Mononuclear cell (primary cell): ENCODE measurements around the gene SULT4A1. TPM values are rescaled to one million over a fixed set of nuclear protein-coding genes. Genes with fewer than 3 reads are reported as not detected.

Source experiments
- H3K27me3 ChIP-seq: 2 replicates; pipeline ENCODE4 v1.6.0; 2011; ENCODE audit warnings: low read length, control low read depth; ENCODE audit not compliant: insufficient read depth
- H3K4me1 ChIP-seq: 2 replicates; pipeline ENCODE4 v1.5.1; 2011; ENCODE audit warnings: mild to moderate bottlenecking, low read length, control low read depth; ENCODE audit not compliant: insufficient read depth
- H3K4me3 ChIP-seq: 2 replicates; pipeline ENCODE4 v1.5.1; 2011; ENCODE audit warnings: mild to moderate bottlenecking, low read length, moderate library complexity
- H3K9me3 ChIP-seq: 2 replicates; pipeline ENCODE4 v1.5.1; 2011; ENCODE audit warnings: low read depth, mild to moderate bottlenecking, control low read depth, low read length
- total RNA-seq: library from RNA; depleted of rRNA; stranded (reverse); fragments of >200 nt; gene quantifications from one replicate; pipeline ENCODE4 v1.2.3, GENCODE V29; 2012

The SULT4A1 gene
- total RNA-seq, 1 donor = not detected

GRCh38 chr22:43847376-43848289 is 14.7 kb downstream of the SULT4A1 start:
- no peaks in the 10 kb centered on the region for H3K4me1 ChIP-seq
- no peak overlapping the region for H3K4me3 ChIP-seq
- no peaks in the 10 kb centered on the region for H3K27me3 ChIP-seq
- no peaks in the 10 kb centered on the region for H3K9me3 ChIP-seq

GRCh38 chr22:43846966-43847365 is 15.3 kb downstream of the SULT4A1 start:
- H3K4me3 ChIP-seq = no peak overlapping the region
- H3K27me3 ChIP-seq = no peaks in the 10 kb centered on the region
- no peaks in the 10 kb centered on the region for H3K9me3 ChIP-seq
- H3K4me1 ChIP-seq = no peaks in the 10 kb centered on the region

- no peak overlapping the region for H3K4me3 ChIP-seq
- H3K4me1 ChIP-seq = no peaks in the 10 kb centered on the region
- H3K27me3 ChIP-seq = no peaks in the 10 kb centered on the region
- no peaks in the 10 kb centered on the region for H3K9me3 ChIP-seq
Measured at GRCh38 chr22:43845981-43846380, 16.3 kb downstream of the SULT4A1 start.

- Histone ChIP-seq H3K4me1 (no peaks in the 10 kb centered on the region), H3K27me3 (no peaks in the 10 kb centered on the region), H3K9me3 (no peaks in the 10 kb centered on the region), H3K4me3 (no peak overlapping the region)
Measured at GRCh38 chr22:43844560-43845545, 17.5 kb downstream of the SULT4A1 start.

- Histone ChIP-seq H3K27me3 (no peaks in the 10 kb centered on the region), H3K4me3 (no peak overlapping the region), H3K9me3 (no peaks in the 10 kb centered on the region), H3K4me1 (no peaks in the 10 kb centered on the region)
Measured at GRCh38 chr22:43843783-43844530, 18.4 kb downstream of the SULT4A1 start.

- no peaks in the 10 kb centered on the region for H3K27me3 ChIP-seq
- no peaks in the 10 kb centered on the region for H3K4me1 ChIP-seq
- H3K9me3 ChIP-seq = no peaks in the 10 kb centered on the region
- H3K4me3 ChIP-seq = no peak overlapping the region
Measured at GRCh38 chr22:43841742-43842141, 20.6 kb downstream of the SULT4A1 start.

- Histone ChIP-seq H3K4me1 (no peaks in the 10 kb centered on the region), H3K4me3 (no peak overlapping the region), H3K27me3 (no peaks in the 10 kb centered on the region), H3K9me3 (no peaks in the 10 kb centered on the region)
Measured at GRCh38 chr22:43840851-43841250, 21.5 kb downstream of the SULT4A1 start.

GRCh38 chr22:43840431-43840830 is 21.9 kb downstream of the SULT4A1 start:
- Histone ChIP-seq H3K27me3 (no peaks in the 10 kb centered on the region), H3K4me1 (no peaks in the 10 kb centered on the region), H3K9me3 (no peaks in the 10 kb centered on the region), H3K4me3 (no peak overlapping the region)

GRCh38 chr22:43839781-43840180 is 22.5 kb downstream of the SULT4A1 start:
- no peaks in the 10 kb centered on the region for H3K9me3 ChIP-seq
- no peaks in the 10 kb centered on the region for H3K27me3 ChIP-seq
- H3K4me1 ChIP-seq = no peaks in the 10 kb centered on the region

GRCh38 chr22:43838571-43839307 is 23.6 kb downstream of the SULT4A1 start:
- Histone ChIP-seq H3K9me3 (no peaks in the 10 kb centered on the region), H3K27me3 (no peaks in the 10 kb centered on the region), H3K4me1 (no peaks in the 10 kb centered on the region), H3K4me3 (no peak overlapping the region)

More at GRCh38 chr22:43839781-43840180, 22.5 kb downstream of the SULT4A1 start:
- H3K4me3 ChIP-seq = no peak overlapping the region

- Histone ChIP-seq H3K4me1 (no peaks in the 10 kb centered on the region), H3K27me3 (no peaks in the 10 kb centered on the region), H3K9me3 (no peaks in the 10 kb centered on the region), H3K4me3 (no peak overlapping the region)
Measured at GRCh38 chr22:43838161-43838560, 24.2 kb downstream of the SULT4A1 start.

GRCh38 chr22:43837666-43838065 is 24.6 kb downstream of the SULT4A1 start:
- no peaks in the 10 kb centered on the region for H3K9me3 ChIP-seq

GRCh38 chr22:43835736-43836135 is 26.6 kb downstream of the SULT4A1 start:
- H3K4me3 ChIP-seq = no peak overlapping the region
- no peaks in the 10 kb centered on the region for H3K9me3 ChIP-seq
- H3K4me1 ChIP-seq = no peaks in the 10 kb centered on the region
- no peaks in the 10 kb centered on the region for H3K27me3 ChIP-seq

More at GRCh38 chr22:43837666-43838065, 24.6 kb downstream of the SULT4A1 start:
- H3K27me3 ChIP-seq = no peaks in the 10 kb centered on the region
- no peaks in the 10 kb centered on the region for H3K4me1 ChIP-seq
- H3K4me3 ChIP-seq = no peak overlapping the region

- H3K4me3 ChIP-seq = no peak overlapping the region
- no peaks in the 10 kb centered on the region for H3K9me3 ChIP-seq
- H3K27me3 ChIP-seq = no peaks in the 10 kb centered on the region
- H3K4me1 ChIP-seq = no peaks in the 10 kb centered on the region
Measured at GRCh38 chr22:43835166-43835565, 27.1 kb downstream of the SULT4A1 start.
